ENCODE results near the gene UNC13B.

- TF ChIP-seq CTCF (IDR thresholded peaks at IDR 0.05) (no peak), POLR2A (IDR thresholded peaks at IDR 0.05) (no peak)
These were observed 203.2 kb downstream of the UNC13B start for GRCh38 chr9:35364817-35365585.
